CD4-positive, alpha-beta T cell treated with Interleukin-17A for 1 hour (primary cell): ENCODE results near the gene MUC4.
"Not testable (repeated sequence)": the region's sequence is repeated elsewhere in the genome, so short reads cannot be mapped to it uniquely, and the experiment has no call there.

Experiments used
- DNase-seq: peaks from one replicate; pipeline ENCODE4 v3.0.0-alpha.2; 2020

MUC4 gene

GRCh38 chr3:195773956-195774537, 37.7 kb downstream of the MUC4 start:
- no peak for DNase-seq

GRCh38 chr3:195771646-195772300, 40.0 kb downstream of the MUC4 start:
- DNase-seq, result no peak

- not testable (repeated sequence) for DNase-seq
Measured at GRCh38 chr3:195770841-195771645, 40.7 kb downstream of the MUC4 start.

- no peak for DNase-seq
Measured at GRCh38 chr3:195770081-195770840, 41.5 kb downstream of the MUC4 start.

- DNase-seq, result no peak
Measured at GRCh38 chr3:195769551-195769950, 42.2 kb downstream of the MUC4 start.

GRCh38 chr3:195768831-195769303, 42.9 kb downstream of the MUC4 start:
- DNase-seq, result no peak

GRCh38 chr3:195768414-195768813, 43.3 kb downstream of the MUC4 start:
- DNase-seq, result no peak

- DNase-seq, result no peak
Measured at GRCh38 chr3:195767792-195768191, 43.9 kb downstream of the MUC4 start.

GRCh38 chr3:195766671-195767070, 45.1 kb downstream of the MUC4 start:
- DNase-seq, result no peak

GRCh38 chr3:195764961-195765706, 46.6 kb downstream of the MUC4 start:
- no peak for DNase-seq

GRCh38 chr3:195763843-195764825, 47.6 kb downstream of the MUC4 start:
- DNase-seq, result no peak

- no peak for DNase-seq
Measured at GRCh38 chr3:195763076-195763830, 48.5 kb downstream of the MUC4 start.

- DNase-seq, result no peak
Measured at GRCh38 chr3:195762611-195763010, 49.1 kb downstream of the MUC4 start.

GRCh38 chr3:195762249-195762585, 49.5 kb downstream of the MUC4 start:
- no peak for DNase-seq

GRCh38 chr3:195761567-195762248, 50.0 kb downstream of the MUC4 start:
- no peak for DNase-seq

GRCh38 chr3:195761123-195761566, 50.6 kb downstream of the MUC4 start:
- no peak for DNase-seq

GRCh38 chr3:195760345-195761122, 51.2 kb downstream of the MUC4 start:
- no peak for DNase-seq

GRCh38 chr3:195758721-195759353, 52.9 kb downstream of the MUC4 start:
- DNase-seq, result no peak
